T-helper 1 cell (primary cell): Measurements from ENCODE around the gene FBXL12.
"Not testable (repeated sequence)": the region's sequence is repeated elsewhere in the genome, so short reads cannot be mapped to it uniquely, and the experiment has no call there.

ENCODE experiments used
- DNase-seq, 5 donors: peaks; one replicate each; pipeline ENCODE4 v3.0.0-alpha.2; 2012 to 2020
- total RNA-seq, 4 donors: gene quantifications; one replicate each; lab custom pipeline; 2026; lab: John Stamatoyannopoulos, UW

FBXL12 gene, protein sequence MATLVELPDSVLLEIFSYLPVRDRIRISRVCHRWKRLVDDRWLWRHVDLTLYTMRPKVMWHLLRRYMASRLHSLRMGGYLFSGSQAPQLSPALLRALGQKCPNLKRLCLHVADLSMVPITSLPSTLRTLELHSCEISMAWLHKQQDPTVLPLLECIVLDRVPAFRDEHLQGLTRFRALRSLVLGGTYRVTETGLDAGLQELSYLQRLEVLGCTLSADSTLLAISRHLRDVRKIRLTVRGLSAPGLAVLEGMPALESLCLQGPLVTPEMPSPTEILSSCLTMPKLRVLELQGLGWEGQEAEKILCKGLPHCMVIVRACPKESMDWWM
- 22.5 to 30.7 (median 28.1) reads per million in 4 donors for total RNA-seq

DNA sequence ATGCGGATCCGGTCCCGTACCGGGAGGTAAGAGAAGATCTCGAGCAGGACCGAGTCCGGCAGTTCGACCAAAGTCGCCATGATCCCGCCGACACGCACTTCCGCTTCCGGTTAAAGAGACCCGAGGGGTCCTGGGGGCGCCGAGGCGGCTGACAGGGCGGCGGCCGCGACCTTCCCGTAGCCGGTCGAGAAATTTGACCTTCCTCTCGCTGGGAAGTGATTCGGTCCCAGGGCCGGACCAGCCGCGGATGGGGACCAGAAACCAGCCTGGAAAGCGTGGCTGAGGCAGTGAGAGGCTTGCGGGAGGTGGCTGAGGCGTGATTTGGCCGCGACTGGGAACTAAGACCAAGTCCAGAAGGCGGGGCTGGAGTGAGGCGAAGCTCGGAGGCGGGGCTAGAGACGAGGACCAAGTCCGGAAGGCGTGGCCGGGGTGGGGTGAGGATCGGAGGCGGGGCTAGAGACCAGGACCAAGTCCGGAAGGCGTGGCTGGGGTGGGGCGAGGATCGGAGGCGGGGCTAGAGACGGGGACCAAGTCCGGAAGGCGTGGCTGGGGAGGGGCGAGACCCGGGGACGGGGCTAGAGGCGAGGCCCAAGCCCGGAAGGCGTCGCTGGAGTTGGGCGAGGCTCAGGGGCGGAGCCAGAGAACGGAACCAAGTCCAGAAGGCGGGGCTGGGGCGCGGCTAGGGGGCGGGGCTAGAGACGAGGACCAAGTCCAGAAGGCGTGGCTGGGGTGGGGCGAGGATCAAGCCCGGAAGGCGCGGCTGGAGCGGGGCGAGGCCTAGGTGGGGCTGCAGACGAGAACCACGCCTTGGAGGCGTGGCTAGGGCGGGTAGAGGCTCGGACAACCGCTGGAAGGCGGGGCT is at the start of gene FBXL12:
TSS of gene FBXL12 (minus strand) at position 346 of the 862 bp plus-strand sequence. CDS start at position 80, 266 bp downstream.
- peak; percentile 100 for DNase-seq

DNA sequence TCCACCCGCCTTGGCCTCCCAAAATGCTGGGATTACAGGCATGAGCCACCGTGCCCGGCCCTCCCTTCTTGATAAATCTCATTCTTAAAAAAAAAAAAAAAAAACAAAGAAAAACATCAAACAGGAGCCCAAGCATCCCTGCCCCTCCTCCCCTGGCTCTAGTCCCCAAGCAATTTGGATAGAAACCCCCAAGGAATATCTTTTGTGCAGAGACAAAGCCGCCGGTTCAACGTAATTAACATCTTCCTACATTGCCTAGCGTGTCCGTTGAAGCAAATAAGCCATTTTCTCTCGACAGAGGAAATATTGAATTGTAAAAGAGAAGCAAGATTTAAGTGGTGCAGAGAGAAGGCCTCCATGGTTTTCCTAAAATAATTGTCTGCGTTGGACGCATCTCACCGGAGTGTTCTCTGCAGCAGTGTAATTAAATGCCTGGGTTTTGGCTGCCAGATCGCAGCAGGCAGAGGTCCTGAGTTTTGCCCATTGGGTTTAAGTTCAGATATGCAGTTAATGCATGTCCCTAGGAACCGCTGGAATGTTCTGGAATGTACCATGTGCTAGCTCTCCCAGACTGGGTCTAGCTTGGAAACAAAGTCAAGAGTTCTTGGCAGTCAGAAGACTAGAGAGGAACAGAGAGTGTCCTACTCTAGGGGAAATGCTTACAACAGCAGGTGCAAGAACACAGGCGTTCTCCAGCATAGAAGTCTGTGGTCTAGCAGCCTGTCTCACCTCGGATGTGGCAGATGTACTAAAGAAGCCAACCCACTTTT is 47.0 kb upstream of the FBXL12 start:
- peak in 3 of 5 donors; percentile 22 to 62 (median 40) for DNase-seq

DNA sequence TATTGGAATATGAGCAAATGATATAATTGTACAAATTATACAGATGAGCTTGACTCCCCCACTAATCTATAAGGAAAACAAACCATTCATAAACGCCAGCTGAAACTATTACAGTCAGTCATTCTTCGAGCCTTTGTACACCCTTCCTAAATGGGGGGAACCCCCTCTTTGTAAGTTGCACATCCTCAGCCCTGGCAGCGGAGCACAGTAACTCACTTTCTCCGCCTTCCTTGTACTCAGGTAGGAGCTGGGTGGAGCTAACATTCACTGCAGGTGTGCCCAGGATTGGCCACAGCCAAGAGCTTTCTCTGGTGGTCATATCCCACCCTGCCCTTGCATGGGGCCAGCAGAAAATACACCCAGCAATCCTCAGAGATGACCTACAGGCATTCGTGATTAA is 44.9 kb upstream of the FBXL12 start:
- no peak for DNase-seq

DNA sequence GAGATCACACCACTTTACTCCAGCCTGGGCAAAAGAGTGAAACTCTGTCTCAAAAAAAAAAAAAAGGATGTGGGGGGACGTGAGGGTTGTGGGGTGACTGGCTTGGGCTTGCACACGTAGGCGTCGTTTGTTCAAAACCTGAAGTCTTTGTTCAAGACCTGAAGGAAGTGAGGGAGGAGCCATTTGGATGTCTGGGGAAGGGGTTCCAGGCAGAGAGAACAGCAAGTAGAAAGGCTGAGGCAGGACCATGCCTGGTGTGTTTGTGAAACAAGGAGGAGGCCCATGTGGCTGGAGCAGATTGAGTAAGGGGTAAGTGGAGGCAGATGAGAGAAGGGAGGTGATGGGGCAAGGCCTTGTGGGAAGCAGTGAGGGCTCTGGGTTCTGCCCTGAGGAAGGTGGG is 44.1 kb upstream of the FBXL12 start:
- peak in 1 of 5 donors; percentile 54 for DNase-seq

DNA sequence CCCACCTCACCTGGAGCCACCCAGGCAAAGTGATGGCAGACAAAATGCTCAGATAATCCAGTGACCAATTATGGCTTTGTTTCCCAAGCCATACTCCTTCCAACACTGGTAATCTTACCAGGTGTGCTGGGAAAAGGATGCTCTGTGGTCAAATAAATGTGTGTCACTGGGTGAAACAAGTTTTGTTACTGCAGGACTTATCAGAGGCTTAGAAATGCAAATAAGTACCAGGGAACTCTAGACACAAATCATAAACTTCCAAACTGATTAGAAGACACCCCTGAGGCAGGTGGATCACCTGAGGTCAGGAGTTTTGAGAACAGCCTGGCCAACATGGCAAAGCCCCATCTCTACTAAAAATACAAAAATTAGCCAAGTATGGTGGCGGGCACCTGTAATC is 42.6 kb upstream of the FBXL12 start:
- DNase-seq, result no peak

DNA sequence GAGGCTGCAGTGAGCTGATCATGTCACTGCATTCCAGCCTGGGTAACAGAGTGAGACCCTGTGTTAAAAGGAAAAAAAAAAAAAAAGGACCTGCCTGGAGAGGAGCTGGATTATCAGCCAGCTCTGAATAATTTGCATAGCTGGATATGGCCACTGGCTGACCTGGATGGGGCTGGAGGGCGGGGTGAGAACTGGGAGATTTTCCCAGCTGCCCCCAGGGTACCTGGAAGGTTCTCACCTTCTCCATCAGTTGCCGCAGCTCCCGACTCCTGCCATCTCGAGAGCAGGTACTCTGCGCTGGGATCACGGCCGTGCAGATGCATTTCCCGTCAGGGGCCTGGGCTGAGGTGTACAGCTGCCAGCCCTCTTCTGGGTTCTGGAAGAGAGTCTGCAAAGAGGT is 41.5 kb upstream of the FBXL12 start:
- no peak for DNase-seq

DNA sequence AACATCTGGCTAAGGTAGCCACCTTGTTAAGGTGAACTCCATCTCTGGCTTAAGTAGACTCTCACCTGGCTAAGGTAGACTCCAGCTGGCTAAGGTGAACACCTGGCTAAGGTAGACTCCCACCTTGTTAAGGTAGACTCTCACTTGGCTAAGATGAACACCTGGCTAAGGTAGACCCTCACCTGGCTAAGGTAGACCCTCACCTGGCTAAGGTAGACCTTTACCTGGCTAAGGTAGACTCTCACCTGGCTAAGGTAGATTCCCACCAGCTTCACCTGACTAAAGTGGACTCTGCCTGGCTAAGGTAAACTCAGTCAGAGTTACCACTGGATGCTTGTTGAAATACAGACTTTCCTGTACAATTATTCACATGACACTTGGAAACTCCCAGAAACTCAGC is 39.9 kb upstream of the FBXL12 start:
- no peak for DNase-seq

DNA sequence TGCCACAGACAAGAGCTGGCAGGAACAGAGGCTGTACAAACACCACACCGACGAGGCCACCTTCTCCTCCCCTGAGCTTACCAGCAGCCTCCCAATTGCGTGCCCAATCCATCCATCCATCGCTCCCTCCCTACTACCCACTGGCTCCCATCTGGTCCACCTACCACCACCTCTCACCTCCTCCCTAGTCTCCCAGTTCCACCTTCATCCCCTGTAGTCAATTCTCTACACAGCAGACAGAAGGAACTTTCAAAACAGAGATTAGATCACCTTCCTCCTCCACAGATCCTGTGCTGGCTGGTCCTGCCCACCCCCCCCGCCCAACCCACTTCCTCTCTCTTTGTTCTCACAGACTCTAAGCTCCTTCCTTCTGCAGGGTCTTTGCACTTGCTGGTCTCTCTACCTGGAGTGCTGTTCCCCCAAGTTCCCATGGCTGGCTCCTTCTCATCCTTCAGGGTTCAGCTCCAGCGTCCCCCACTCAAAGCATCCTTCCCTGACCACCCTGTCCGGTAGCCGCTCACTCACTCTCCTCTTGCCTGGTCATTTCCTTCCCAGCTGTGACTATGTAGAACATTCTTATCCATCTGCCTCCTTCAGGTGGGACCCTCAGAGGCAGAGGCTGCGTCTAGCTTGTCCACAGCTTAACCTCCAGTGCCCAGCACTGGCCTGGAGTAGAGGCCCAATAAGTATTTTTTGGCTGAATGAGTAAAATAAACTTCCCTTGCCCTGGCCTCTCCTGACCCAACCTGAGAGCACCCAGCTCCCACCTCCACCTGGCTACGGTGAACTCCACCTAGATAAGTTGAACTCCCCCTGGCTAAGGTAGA is 39.3 kb upstream of the FBXL12 start:
- DNase-seq, result peak in 1 of 5 donors; percentile 73

DNA sequence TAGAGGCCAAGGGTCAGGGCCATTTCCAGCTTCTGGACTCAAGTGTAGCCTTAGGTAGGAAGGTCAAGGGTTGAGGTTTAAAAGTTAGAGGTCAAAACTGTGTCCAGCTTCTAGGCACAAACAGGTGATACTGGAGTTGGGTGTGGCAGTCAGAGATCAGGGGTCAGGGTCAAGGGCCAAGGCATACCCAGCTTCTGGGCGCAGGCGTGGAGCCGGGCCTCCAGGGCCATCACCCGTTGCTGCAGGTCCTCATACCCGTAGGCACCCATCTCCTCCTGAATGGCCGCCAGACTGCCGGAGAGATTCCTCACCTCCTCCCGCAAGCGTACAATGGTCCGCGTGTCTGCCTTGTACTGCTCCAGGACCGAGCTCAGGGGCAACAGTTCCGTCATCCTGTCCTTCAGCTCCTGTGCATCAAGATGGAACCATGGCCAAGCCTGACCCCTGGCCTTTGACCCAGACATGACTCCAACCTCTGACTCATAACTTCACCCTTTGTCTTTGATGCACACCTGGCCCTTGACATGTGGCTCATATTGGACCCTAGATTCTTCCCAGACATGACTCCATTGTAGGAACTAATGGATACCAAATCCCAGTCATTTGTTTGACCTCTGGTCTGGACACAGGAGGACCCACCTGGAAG is 38.3 kb upstream of the FBXL12 start:
- no peak for DNase-seq

DNA sequence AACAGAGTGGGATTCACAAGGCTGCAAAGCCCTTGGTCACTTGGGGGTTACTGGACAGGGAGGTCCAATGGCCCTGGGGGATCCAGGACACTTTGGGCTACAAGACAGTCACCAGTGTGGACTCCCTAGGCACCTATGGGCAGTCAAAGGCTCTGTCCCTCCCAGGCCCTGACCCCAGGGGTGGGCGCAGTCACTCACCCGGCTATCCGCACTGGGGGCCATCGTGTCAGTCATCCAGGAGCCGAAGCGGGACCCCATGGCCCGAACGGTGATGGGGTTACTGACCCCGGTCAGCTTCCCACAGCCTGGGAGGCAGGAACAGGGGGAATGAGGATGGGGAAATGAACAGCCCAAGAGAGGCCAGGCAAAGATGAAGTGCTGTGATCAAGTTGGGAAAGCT is 37.7 kb upstream of the FBXL12 start:
- DNase-seq, result no peak

DNA sequence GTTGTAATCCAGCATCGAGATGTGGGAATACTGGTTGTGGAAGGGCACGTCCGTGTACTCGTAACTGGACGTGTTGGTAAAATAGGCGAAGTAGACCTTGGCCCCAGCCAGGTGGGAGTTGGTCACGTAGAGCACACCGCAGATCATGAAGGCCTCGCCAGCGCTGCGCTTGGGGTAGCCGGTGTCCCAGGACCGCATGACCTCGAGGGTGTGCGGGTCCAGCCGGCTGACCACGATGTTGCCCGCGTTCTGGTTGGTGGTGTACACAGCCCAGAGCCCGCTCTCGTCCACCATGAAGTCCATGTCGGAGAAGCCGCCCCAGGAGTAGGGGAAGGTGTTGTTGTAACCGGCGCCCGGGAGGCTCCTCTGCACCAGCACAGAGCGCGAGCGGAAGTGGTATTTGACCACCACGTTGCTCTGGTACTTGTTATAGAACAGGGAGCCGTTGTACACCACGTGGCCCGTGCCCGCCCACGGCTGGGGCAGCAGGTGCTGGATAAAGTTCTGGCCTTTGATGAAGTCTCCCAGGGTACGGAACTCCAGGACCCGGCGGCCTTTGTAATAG is 35.5 kb upstream of the FBXL12 start:
- no peak for DNase-seq

DNA sequence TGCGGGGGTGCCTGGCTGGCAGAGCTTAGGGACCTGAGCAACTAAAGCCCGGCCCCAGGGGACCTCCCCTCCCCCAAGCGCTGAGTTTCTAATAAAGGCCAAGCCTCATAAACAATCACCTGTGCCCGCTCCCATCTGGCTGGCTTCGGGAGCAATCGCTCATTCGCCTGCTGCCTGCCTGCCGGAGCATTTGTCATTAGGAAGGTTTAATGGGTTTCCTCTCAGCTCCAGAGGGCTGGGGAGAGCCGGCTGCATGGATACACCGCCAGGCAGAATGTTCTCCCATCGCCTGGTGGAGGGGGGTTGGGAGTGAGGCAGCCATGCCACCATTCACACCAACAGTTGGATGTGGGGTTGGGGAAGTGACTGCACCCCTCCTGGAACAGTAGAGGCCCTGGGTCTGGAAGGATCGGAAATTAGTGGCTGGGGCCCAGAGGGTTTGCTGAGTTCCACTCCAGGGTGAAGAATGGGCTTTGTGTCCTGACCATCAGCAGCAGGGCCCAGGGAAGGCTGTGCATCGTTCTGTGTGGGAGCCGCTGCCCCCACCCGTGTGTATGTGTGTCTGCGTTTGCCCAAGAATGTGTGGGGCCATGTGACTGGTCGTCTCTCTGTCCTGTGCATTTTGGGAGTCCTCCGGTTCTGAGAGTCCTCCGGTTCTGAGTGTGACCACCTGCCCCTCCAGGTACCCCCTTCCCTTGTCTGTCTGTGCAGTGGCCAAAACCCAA is 31.5 kb upstream of the FBXL12 start:
- DNase-seq, result no peak

DNA sequence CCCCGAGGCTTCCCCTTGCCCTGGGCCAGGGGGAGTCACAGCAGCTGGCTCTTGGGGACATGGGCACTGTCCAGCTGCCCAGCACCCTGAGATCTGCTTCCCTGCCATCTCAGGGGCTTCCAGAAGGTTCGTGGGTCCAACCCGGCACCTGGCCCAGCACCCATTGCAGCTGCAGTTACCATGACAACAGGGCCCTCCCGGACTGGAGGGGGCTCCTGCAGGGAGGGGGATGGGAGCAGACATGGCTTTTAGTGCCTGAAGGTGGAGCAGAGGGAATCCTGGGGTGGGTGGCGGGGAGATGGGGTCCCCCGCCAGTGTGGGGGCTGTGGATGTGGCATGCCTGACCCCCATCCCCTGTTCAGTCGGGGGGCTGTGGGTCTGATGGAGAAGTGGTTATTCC is 30.9 kb upstream of the FBXL12 start:
- DNase-seq, result no peak

DNA sequence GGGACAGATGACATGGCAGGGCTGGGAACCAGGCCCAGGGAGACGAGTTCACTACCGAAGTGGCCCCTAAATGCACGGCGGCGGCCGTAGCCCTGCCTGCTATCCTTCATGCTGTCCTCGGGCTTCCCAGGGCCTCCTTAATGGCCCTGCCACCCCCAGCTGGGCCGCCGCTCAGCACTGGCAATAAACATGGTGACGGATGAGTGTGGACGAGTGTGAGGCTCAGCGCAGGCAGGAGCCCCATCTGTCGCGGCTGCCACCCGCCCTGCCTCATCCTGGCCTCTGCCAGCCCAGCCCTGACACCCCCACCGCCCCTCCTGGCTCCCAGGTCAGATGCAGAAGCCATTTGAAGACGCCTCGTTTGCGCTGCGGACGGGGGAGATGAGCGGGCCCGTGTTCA is 29.9 kb upstream of the FBXL12 start:
- no peak for DNase-seq

DNA sequence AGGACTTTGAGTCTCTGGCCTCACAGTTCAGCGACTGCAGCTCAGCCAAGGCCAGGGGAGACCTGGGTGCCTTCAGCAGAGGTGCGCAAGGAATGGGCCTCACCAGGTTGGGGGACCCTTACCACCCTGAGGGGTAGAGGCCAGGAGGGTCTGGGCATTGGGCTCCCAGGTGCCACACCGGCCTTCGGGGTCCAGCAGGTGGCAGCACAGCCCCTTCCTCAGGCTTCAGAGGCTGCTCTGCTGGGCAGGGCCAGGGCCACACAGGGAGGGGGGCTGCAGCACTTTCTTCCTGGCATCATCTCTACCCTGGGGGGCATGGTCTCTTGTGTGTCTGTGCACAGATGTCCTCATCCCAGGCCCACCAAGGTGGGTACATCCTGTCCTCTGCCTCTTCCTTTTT is 29.2 kb upstream of the FBXL12 start:
- peak in 2 of 5 donors; percentile 27 to 35 for DNase-seq

DNA sequence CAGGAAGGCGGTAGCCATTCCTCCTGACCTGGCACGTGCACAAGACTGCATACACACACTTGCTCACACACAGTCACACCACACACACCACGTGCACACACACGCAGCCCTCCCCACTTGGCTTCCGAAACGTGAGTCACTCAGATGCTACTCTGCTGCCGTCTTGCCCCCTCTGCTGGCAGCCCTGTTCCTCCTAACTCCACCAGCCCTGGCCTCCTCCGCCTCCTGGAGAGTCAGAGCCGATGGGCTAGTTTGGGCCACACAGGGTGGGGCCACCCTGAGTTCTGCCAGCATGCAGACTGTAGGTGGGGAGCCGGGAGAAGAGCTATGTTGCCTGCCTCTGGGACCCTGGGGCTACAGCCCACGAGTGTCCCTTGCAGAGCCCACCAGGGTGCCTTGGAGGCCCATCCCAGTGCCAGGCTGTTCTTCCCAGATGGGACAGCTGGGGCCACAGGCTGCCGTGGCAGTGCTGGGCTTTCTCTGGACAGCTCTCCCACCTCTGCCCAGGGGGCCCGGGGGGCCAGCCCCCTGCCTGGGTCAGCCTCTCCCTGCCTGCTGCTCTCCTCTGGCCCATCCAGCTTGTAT is 28.3 kb upstream of the FBXL12 start:
- no peak for DNase-seq

DNA sequence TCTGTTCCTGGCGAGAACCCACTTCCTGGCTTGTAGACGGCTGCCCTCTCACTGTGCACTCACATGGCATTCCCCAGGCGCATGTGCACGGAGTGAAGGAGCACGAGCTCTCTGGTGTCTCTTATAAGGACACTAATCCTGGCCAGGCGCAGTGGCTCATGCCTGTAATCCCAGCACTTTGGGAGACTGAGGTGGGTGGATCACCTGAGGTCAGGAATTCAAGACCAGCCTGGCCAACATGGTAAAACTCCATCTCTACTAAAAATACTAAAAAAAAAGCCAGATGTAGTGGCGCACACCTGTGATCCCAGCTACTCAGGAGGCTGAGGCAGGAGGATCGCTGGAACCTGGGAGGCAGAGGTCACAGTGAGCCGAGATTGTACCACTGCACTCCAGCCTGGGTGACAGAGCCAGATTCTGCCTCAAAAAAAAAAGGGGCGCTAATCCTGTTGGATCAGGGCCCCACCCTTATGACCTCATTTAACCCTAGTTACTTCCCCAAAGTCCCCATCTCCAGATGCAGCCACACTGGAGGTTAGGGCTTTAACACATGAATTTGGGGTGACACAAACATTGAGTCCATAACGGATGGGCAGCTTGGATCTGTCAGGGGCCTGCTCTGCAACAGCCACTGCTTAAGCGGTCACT is 24.9 kb upstream of the FBXL12 start:
- not testable (repeated sequence) for DNase-seq

DNA sequence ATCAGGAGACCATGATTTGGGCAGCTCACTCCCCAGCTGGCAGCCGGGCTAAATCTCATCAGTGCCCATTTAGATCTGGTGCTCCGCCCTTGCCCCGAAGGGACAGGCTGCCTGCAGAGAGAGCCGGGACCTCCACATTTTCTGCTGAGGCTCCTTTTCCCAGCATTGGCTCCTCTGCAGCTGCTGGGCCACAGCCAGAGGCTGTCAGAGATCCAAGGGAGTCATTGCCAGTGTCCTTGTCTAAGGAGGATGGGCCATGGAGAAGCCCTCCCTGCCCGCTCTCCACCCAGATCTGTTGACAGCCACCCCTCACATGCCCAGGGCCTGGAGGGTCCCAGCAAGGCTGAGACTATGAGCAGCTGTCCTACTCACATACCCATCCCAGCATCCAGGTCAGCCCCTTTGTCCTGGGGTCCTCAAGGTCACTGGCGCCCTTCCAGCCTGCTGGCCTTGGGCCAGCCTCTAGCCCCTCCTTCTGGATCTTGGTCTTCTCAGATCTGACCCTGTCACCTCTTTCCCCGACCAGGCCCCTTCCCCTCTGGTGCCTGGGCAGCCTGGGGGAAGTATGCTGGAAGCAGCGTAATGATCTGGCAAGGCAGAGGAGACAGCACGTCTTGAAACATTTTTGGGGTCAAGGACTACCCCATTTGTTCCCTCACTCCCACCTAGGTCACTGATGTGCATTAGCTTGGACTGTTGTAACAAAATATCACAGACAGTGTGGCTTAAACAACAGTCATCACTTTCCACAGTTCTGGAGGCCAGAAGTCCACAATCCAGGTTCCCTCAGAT is 24.2 kb upstream of the FBXL12 start:
- no peak for DNase-seq

DNA sequence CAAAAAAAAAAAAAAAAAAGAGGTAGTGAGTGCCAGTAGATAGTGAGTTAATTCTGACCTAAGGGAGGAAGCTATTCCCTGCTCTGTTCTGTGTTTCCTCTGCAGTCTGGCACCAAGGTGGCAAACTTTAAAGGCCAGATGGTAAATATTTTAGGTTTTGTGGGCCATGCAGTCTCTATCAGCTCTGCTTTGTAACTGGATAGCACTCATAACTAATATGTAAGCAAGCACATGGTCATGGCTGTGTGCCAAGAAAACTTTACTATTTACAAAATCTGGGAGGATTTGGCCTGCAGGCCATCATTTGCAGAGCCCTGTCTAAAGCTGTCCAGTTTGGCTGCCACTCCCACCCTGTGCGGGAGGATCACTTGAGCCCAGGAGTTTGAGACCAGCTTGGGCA is 20.5 kb upstream of the FBXL12 start:
- no peak for DNase-seq
